ENCODE results near the gene MALRD1. TPM values are rescaled to one million over a fixed set of nuclear protein-coding genes. Genes with fewer than 3 reads are reported as not detected.

MALRD1 gene
- total RNA-seq, 1 donor from 2014 or later: 0.28 TPM

DNA sequence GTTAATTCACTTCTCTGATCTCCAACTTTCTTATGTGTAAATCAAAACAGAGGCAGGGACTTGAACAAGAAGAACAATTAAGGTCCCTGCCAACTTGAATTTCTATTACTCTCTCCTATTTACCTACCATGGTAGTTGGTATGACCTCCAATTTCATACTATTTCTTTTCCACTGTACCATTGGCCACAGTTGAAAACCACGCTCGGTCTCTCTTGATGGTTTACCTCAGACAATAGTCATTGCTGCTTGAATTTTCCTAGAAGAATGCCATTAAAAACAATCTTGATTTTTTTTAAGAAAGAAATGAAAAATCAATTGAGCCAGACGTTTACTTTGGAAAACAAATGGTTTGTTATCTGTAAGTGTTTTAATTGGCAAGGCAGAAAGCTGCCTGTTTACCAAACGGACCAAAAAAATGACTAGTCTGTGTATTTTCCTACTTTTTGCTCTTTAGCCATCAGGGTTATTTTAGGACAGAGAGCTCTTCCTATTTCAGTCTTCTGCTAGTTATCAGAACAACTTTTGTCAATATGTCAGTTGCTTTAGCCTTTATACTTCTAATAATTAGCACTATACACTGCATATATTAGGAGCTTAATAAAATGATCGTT lies 610.1 kb downstream of the MALRD1 start:
- no peaks in the 10 kb centered on the region for H3K36me3 Mint-ChIP-seq (ENCODE audit: low read depth, unreplicated experiment)
- TF ChIP-seq, protein P1, sequence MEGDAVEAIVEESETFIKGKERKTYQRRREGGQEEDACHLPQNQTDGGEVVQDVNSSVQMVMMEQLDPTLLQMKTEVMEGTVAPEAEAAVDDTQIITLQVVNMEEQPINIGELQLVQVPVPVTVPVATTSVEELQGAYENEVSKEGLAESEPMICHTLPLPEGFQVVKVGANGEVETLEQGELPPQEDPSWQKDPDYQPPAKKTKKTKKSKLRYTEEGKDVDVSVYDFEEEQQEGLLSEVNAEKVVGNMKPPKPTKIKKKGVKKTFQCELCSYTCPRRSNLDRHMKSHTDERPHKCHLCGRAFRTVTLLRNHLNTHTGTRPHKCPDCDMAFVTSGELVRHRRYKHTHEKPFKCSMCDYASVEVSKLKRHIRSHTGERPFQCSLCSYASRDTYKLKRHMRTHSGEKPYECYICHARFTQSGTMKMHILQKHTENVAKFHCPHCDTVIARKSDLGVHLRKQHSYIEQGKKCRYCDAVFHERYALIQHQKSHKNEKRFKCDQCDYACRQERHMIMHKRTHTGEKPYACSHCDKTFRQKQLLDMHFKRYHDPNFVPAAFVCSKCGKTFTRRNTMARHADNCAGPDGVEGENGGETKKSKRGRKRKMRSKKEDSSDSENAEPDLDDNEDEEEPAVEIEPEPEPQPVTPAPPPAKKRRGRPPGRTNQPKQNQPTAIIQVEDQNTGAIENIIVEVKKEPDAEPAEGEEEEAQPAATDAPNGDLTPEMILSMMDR (IDR thresholded peaks at IDR 0.05; ENCODE audit: unreplicated experiment): no peak
- H3K4me3 Mint-ChIP-seq (ENCODE audit: unreplicated experiment): no peak overlapping the region
- H3K27me3 Mint-ChIP-seq (ENCODE audit: unreplicated experiment): no peaks in the 10 kb centered on the region
- no peaks in the 10 kb centered on the region for H3K9me3 Mint-ChIP-seq (ENCODE audit: unreplicated experiment)
- DNase-seq (ENCODE audit: low spot score): no peak
- H3K4me1 Mint-ChIP-seq (ENCODE audit: unreplicated experiment): no peaks in the 10 kb centered on the region
- no peak overlapping the region for H3K27ac Mint-ChIP-seq (ENCODE audit: unreplicated experiment)

- Mint-ChIP-seq H3K27me3 (ENCODE audit: unreplicated experiment) (no peaks in the 10 kb centered on the region), H3K4me3 (ENCODE audit: unreplicated experiment) (no peak overlapping the region), H3K36me3 (ENCODE audit: low read depth, unreplicated experiment) (no peaks in the 10 kb centered on the region), H3K27ac (ENCODE audit: unreplicated experiment) (no peak overlapping the region), H3K9me3 (ENCODE audit: unreplicated experiment) (no peaks in the 10 kb centered on the region), H3K4me1 (ENCODE audit: unreplicated experiment) (no peaks in the 10 kb centered on the region)
- DNase-seq (ENCODE audit: low spot score): no peak
- TF ChIP-seq, protein P1 (IDR thresholded peaks at IDR 0.05; ENCODE audit: unreplicated experiment): no peak
Measured at GRCh38 chr10:19659920-19660655, 611.5 kb downstream of the MALRD1 start.

GRCh38 chr10:19663344-19663743 lies 614.7 kb downstream of the MALRD1 start:
- H3K27ac Mint-ChIP-seq (ENCODE audit: unreplicated experiment): no peak overlapping the region
- no peaks in the 10 kb centered on the region for H3K27me3 Mint-ChIP-seq (ENCODE audit: unreplicated experiment)
- H3K4me3 Mint-ChIP-seq (ENCODE audit: unreplicated experiment): no peak overlapping the region
- H3K4me1 Mint-ChIP-seq (ENCODE audit: unreplicated experiment): no peaks in the 10 kb centered on the region
- no peaks in the 10 kb centered on the region for H3K36me3 Mint-ChIP-seq (ENCODE audit: low read depth, unreplicated experiment)
- DNase-seq (ENCODE audit: low spot score): no peak
- TF ChIP-seq, protein P1 (IDR thresholded peaks at IDR 0.05; ENCODE audit: unreplicated experiment): peak; percentile 26
- no peaks in the 10 kb centered on the region for H3K9me3 Mint-ChIP-seq (ENCODE audit: unreplicated experiment)

DNA sequence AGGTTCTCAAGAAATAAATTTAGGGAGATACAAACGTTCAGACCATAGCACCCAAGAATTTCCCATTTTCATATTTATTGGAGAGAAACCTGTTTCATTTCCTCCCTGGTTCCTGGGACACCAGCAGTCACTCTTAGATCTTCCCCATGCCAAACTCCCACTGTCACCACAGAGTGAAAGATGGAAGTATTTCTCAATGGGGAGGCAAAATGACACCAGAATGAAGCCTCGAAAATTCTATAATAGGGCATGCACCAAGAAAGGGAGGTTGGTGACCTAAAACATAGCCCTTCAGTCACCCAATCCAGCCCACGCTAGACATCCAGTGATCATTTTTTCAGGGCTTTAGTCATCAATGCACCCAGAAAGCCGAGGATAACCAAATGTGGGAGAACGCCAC lies 619.5 kb downstream of the MALRD1 start:
- TF ChIP-seq, protein P1 (IDR thresholded peaks at IDR 0.05; ENCODE audit: unreplicated experiment): no peak
- Mint-ChIP-seq H3K4me3 (ENCODE audit: unreplicated experiment) (no peak overlapping the region), H3K4me1 (ENCODE audit: unreplicated experiment) (no peaks in the 10 kb centered on the region), H3K9me3 (ENCODE audit: unreplicated experiment) (no peaks in the 10 kb centered on the region), H3K36me3 (ENCODE audit: low read depth, unreplicated experiment) (no peaks in the 10 kb centered on the region), H3K27me3 (ENCODE audit: unreplicated experiment) (no peaks in the 10 kb centered on the region), H3K27ac (ENCODE audit: unreplicated experiment) (no peak overlapping the region)
- DNase-seq (ENCODE audit: low spot score): no peak

DNA sequence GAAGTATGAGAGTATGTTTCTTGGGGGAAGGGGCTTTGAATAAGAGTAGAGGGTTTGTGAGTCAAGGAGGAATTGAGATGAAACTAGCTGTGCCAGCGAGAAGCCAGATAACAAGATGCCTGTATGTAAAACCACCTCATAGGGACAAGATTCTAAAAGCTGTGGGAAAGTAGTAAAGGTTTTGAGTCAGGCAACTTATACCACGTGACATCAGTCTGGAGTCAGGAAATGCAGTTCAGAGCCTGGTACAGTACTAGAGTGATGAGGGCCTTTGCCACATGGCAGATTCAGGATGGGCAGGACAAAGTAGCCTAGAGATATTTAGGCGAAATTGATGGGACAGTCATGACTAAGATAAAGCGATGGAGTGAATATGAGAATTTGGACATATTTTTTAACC lies 627.5 kb downstream of the MALRD1 start:
- Mint-ChIP-seq H3K27ac (ENCODE audit: unreplicated experiment) (no peak overlapping the region), H3K4me3 (ENCODE audit: unreplicated experiment) (no peak overlapping the region), H3K36me3 (ENCODE audit: low read depth, unreplicated experiment) (no peaks in the 10 kb centered on the region), H3K27me3 (ENCODE audit: unreplicated experiment) (no peaks in the 10 kb centered on the region), H3K9me3 (ENCODE audit: unreplicated experiment) (no peaks in the 10 kb centered on the region), H3K4me1 (ENCODE audit: unreplicated experiment) (no peaks in the 10 kb centered on the region)
- DNase-seq (ENCODE audit: low spot score): no peak
- TF ChIP-seq, protein P1 (IDR thresholded peaks at IDR 0.05; ENCODE audit: unreplicated experiment): no peak
